ENCODE results near the gene CACNA1B. TPM values are rescaled to one million over a fixed set of nuclear protein-coding genes. Genes with fewer than 3 reads are reported as not detected.

CACNA1B gene
- total RNA-seq, 1 experiment from 2014 or later = 1.7 TPM

- Histone ChIP-seq H3K9ac (ENCODE audit: low read length) (no peak overlapping the region), H3K79me2 (ENCODE audit: insufficient read depth, low read length) (no peaks in the 10 kb centered on the region), H3K27ac (ENCODE audit: low read depth, low read length) (no peak overlapping the region), H3K9me2 (ENCODE audit: insufficient read depth) (no peaks in the 10 kb centered on the region), H3K36me3 (ENCODE audit: control insufficient read depth in 1 of 2, insufficient read depth in 2 of 2, low read length in 2 of 2) (no peaks in the 10 kb centered on the region), H3K27me3 (ENCODE audit: insufficient read depth, low read length) (no peaks in the 10 kb centered on the region), H4K20me1 (ENCODE audit: insufficient read depth) (no peaks in the 10 kb centered on the region), H2AFZ (ENCODE audit: low read depth, low read length, poor library complexity, severe bottlenecking) (no peak overlapping the region), H3K9me3 (ENCODE audit: control insufficient read depth in 1 of 2, insufficient read depth in 1 of 2, low read depth in 1 of 2, low read length in 2 of 2) (no peaks in the 10 kb centered on the region), H3K4me3 (replicated peaks in 1 of 2; ENCODE audit: low read depth in 1 of 2, low read length in 2 of 2) (no peak overlapping the region), H3K4me1 (ENCODE audit: control insufficient read depth in 1 of 2, insufficient read depth in 2 of 2, low read length in 2 of 2) (peaks cover 0 to 6% of the 10 kb centered on the region in 2 experiments; a peak in 1 of 4 replicates), H3K4me2 (ENCODE audit: low read length) (no peak overlapping the region)
- POLR2A ChIA-PET = no interaction called here
- no peak for DNase-seq (ENCODE audit: low read depth, low spot score)
- ATAC-seq = no peak
- TF ChIP-seq EZH2phosphoT487 (IDR thresholded peaks at IDR 0.05; ENCODE audit: borderline replicate concordance) (no peak), ZBTB33 (IDR thresholded peaks at IDR 0.05; ENCODE audit: extremely low read depth, insufficient replicate concordance, low read length) (no peak), ELF1 (IDR thresholded peaks at IDR 0.05; ENCODE audit: borderline replicate concordance, low read depth) (no peak), MAX (IDR thresholded peaks at IDR 0.05) (no peak), RAD21 (IDR thresholded peaks at IDR 0.05; ENCODE audit: low read depth) (no peak), SRF (IDR thresholded peaks at IDR 0.05; ENCODE audit: low read depth) (no peak), CBX3 (IDR thresholded peaks at IDR 0.05; ENCODE audit: low read depth) (no peak), SP1 (IDR thresholded peaks at IDR 0.05; ENCODE audit: low read depth) (no peak), YY1 (IDR thresholded peaks at IDR 0.05; ENCODE audit: extremely low read depth, insufficient replicate concordance, low read depth, low read length) (no peak), ZFX (IDR thresholded peaks at IDR 0.05) (no peak), CTCF (IDR thresholded peaks at IDR 0.05 in 2 of 3, conservative IDR thresholded peaks at IDR 0.05 in 1 of 3; ENCODE audit: borderline replicate concordance in 1 of 3, insufficient read depth in 1 of 3, low read depth in 2 of 3, low read length in 2 of 3) (no peak), POLR2A (IDR thresholded peaks at IDR 0.05; ENCODE audit: borderline replicate concordance, extremely low read depth, insufficient read depth, insufficient read length) (no peak), REST (IDR thresholded peaks at IDR 0.05; ENCODE audit: low read depth) (no peak), TCF7L2 (IDR thresholded peaks at IDR 0.05; ENCODE audit: borderline replicate concordance, extremely low read depth, insufficient read depth, insufficient read length) (no peak), ATF3 (IDR thresholded peaks at IDR 0.05) (no peak), FOSL1 (IDR thresholded peaks at IDR 0.05; ENCODE audit: low read depth) (no peak), EGR1 (IDR thresholded peaks at IDR 0.05; ENCODE audit: low read depth) (no peak), POLR2AphosphoS5 (IDR thresholded peaks at IDR 0.05; ENCODE audit: low read depth, low read length) (no peak), ZNF274 (IDR thresholded peaks at IDR 0.05; ENCODE audit: low read depth, low read length) (no peak), CEBPB (IDR thresholded peaks at IDR 0.05; ENCODE audit: low read depth) (no peak)
- CTCF ChIA-PET = no interaction called here
- BruUV-seq (replicated peaks) = no TSS peak
- RAD21 ChIA-PET (ENCODE audit: low non-redundant PET in 1 of 2, low total read pairs in 2 of 2, uncharacterized antibody in 2 of 2, unreplicated experiment in 2 of 2) = no interaction called here
- intact Hi-C loops (cut with micrococcal nuclease) = no loop called here
Observed at GRCh38 chr9:137880976-137881530, 3.5 kb downstream of the CACNA1B start.
